ENCODE measurements around the gene ELMO1.

DNA sequence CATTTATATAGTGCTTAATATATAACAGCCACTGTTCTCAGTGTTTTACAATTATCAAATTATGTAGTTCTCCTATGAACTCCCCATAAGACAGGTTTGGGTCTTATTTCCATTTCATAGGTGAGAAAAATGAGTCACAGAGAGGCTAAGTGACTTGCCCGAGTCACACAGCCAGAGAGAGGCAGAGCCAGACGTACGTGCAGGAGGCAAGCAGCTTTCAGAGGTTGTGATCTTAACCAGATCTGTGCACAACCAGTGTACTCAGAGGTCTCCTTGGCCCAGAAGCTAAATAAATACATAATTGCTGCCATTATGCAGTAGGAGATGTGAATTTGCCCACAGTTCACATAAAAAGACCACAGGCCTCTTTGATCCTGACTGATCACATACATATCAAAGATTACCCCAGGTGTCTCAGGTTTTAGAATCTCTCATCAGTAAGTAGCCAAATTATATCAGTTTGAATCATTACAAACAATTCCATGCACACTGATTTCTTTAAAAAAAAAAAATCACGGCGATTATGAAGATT, 419.7 kb downstream of the ELMO1 start:
- TF ChIP-seq, protein P1, sequence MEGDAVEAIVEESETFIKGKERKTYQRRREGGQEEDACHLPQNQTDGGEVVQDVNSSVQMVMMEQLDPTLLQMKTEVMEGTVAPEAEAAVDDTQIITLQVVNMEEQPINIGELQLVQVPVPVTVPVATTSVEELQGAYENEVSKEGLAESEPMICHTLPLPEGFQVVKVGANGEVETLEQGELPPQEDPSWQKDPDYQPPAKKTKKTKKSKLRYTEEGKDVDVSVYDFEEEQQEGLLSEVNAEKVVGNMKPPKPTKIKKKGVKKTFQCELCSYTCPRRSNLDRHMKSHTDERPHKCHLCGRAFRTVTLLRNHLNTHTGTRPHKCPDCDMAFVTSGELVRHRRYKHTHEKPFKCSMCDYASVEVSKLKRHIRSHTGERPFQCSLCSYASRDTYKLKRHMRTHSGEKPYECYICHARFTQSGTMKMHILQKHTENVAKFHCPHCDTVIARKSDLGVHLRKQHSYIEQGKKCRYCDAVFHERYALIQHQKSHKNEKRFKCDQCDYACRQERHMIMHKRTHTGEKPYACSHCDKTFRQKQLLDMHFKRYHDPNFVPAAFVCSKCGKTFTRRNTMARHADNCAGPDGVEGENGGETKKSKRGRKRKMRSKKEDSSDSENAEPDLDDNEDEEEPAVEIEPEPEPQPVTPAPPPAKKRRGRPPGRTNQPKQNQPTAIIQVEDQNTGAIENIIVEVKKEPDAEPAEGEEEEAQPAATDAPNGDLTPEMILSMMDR (conservative IDR thresholded peaks at IDR 0.05; ENCODE audit: low read depth, low read length), result no peak
- TF ChIP-seq EZH2 (IDR thresholded peaks at IDR 0.05; ENCODE audit: borderline replicate concordance, low read depth, low read length, poor library complexity, severe bottlenecking), result no peak

All from A673 (cell line).